Astrocyte (in vitro differentiated cells and primary cell): ENCODE data around the gene BCL2L14.

Source experiments
- EZH2 ChIP-seq: IDR thresholded peaks from 2 replicates; pipeline ENCODE4 v1.6.1; 2012; ENCODE audit warnings: mild to moderate bottlenecking, low read length, inconsistent platforms; ENCODE audit not compliant: insufficient read depth
- TF ChIP-seq, protein P1 (sequence below): IDR thresholded peaks from 2 replicates; pipeline ENCODE4 v1.5.1; 2011; ENCODE audit warnings: low read depth, mild to moderate bottlenecking, inconsistent platforms, low read length, moderate library complexity; ENCODE audit not compliant: insufficient read depth

DNA sequence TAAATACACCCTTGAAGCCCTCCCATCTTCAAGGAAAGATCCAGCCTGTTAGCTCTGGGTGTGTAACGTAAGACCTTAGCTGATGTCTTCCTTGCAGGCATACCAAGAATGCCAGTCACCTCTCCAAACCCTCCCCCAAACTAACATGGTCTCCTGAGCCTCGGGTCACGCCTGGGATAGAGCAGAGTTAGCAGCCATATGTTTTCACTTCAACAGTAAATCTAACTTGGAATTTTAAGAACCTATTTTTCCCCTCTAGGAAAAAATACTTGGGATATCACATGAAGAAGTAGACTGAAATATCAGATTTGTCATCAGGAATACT, 27.9 kb downstream of the BCL2L14 start:
- TF ChIP-seq, protein P1, sequence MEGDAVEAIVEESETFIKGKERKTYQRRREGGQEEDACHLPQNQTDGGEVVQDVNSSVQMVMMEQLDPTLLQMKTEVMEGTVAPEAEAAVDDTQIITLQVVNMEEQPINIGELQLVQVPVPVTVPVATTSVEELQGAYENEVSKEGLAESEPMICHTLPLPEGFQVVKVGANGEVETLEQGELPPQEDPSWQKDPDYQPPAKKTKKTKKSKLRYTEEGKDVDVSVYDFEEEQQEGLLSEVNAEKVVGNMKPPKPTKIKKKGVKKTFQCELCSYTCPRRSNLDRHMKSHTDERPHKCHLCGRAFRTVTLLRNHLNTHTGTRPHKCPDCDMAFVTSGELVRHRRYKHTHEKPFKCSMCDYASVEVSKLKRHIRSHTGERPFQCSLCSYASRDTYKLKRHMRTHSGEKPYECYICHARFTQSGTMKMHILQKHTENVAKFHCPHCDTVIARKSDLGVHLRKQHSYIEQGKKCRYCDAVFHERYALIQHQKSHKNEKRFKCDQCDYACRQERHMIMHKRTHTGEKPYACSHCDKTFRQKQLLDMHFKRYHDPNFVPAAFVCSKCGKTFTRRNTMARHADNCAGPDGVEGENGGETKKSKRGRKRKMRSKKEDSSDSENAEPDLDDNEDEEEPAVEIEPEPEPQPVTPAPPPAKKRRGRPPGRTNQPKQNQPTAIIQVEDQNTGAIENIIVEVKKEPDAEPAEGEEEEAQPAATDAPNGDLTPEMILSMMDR, result no peak
- TF ChIP-seq EZH2, result no peak
